B cell (primary cell): ENCODE data around the gene RPAP2. TPM values are rescaled to one million over a fixed set of nuclear protein-coding genes. Genes with fewer than 3 reads are reported as not detected.

Source experiments
- ATAC-seq: fragments of 200-7000 bp; cut with Tn5 transposase; one replicate; pipeline ENCODE4 v1.10.0; 2021; ENCODE audit warnings: low read depth, mild to moderate bottlenecking, moderate number of reproducible peaks, moderate library complexity
- CTCF ChIA-PET: fragments of 350-600 bp; sonication (Branson Sonifier 250); formaldehyde crosslinking; loops from one replicate; lab custom pipeline; 2021; ENCODE audit warnings: antibody characterized with exemption, inconsistent platforms; lab: Charles Lee
- POLR2A ChIA-PET: fragments of 350-600 bp; sonication (Branson Sonifier 250); formaldehyde crosslinking; loops from one replicate; lab custom pipeline; 2021; ENCODE audit warnings: antibody characterized with exemption; lab: Charles Lee
- DNase-seq: peaks from one replicate; pipeline ENCODE4 v3.0.0; 2013
- H2AFZ ChIP-seq: 2 replicates; pipeline ENCODE4 v1.6.1; 2012; ENCODE audit warnings: mild to moderate bottlenecking, low read depth, low read length; ENCODE audit not compliant: insufficient read depth, poor library complexity, severe bottlenecking
- H3K27ac ChIP-seq, 2 donors: 1 replicate in 1 of 2; 2 replicates in 1 of 2; pipeline ENCODE4 v1.5.1; 2012 to 2013; ENCODE audit warnings: low read length in 2 of 2, mild to moderate bottlenecking in 2 of 2, moderate library complexity in 1 of 2
- H3K27me3 ChIP-seq, 4 experiments: fragments of 200-600 bp in 1 of 4; sonication (generic) in 1 of 4; replicated peaks in 1 of 4; 1 replicate in 2 of 4; 2 replicates in 2 of 4; pipeline versions ENCODE4 v1.6.1 to v1.7.0; 2013 to 2016; ENCODE audit warnings: low read length in 3 of 4, mild to moderate bottlenecking in 2 of 4, mixed read lengths in 1 of 4, moderate library complexity in 1 of 4; ENCODE audit not compliant: insufficient read depth in 4 of 4, control insufficient read depth in 3 of 4; ENCODE audit errors: control extremely low read depth in 1 of 4
- H3K36me3 ChIP-seq, 2 experiments: replicated peaks in 1 of 2; 1 replicate in 1 of 2; 2 replicates in 1 of 2; pipeline versions ENCODE4 v1.6.1 to v1.7.1; 2013; ENCODE audit warnings: low read length in 1 of 2; ENCODE audit not compliant: insufficient read depth in 2 of 2, control insufficient read depth in 1 of 2; ENCODE audit errors: control extremely low read depth in 1 of 2, extremely low read depth in 1 of 2
- H3K4me1 ChIP-seq, 2 donors: fragments of 200-600 bp in 1 of 2; sonication (generic) in 1 of 2; 1 replicate in 1 of 2; 2 replicates in 1 of 2; pipeline versions ENCODE4 v1.5.1 to v1.6.1; 2013 to 2017; ENCODE audit warnings: low read length in 2 of 2; ENCODE audit not compliant: control insufficient read depth in 2 of 2, insufficient read depth in 2 of 2
- H3K4me2 ChIP-seq: replicated peaks from 2 replicates; pipeline ENCODE3; 2012; ENCODE audit warnings: mild to moderate bottlenecking, low read depth, low read length; ENCODE audit not compliant: poor library complexity, severe bottlenecking
- H3K4me3 ChIP-seq, 5 experiments: fragments of 200-600 bp in 1 of 5; sonication (generic) in 1 of 5; 1 replicate in 3 of 5; 2 replicates in 2 of 5; pipeline versions ENCODE4 v1.5.1 to v1.7.0; 2011 to 2016; ENCODE audit warnings: low read length in 4 of 5, mild to moderate bottlenecking in 4 of 5, low read depth in 2 of 5, control low read depth in 1 of 5, moderate library complexity in 1 of 5; ENCODE audit not compliant: insufficient read depth in 1 of 5; ENCODE audit errors: control extremely low read depth in 1 of 5, extremely low read depth in 1 of 5
- H3K79me2 ChIP-seq: fragments of 200-600 bp; sonication (generic); one replicate; pipeline ENCODE4 v1.6.0; 2016; ENCODE audit warnings: low read length; ENCODE audit not compliant: control insufficient read depth, insufficient read depth
- H3K9ac ChIP-seq: fragments of 200-600 bp; sonication (generic); 2 replicates; pipeline ENCODE4 v1.6.1; 2017; ENCODE audit warnings: mild to moderate bottlenecking, low read length, moderate library complexity
- H3K9me3 ChIP-seq, 3 donors: one replicate each; pipeline versions ENCODE4 v1.6.1 to v1.7.1; 2013; ENCODE audit warnings: low read length in 2 of 3; ENCODE audit not compliant: control insufficient read depth in 2 of 3, insufficient read depth in 1 of 3; ENCODE audit errors: control extremely low read depth in 1 of 3
- H4K20me1 ChIP-seq: 2 replicates; pipeline ENCODE4 v1.6.0; 2012; ENCODE audit warnings: mild to moderate bottlenecking, low read length; ENCODE audit not compliant: insufficient read depth, control insufficient read depth, poor library complexity, severe bottlenecking
- H3K27ac Mint-ChIP-seq: one replicate; pipeline ENCODE4 v1.8.0; 2021; ENCODE audit warnings: mixed read lengths
- H3K27me3 Mint-ChIP-seq: one replicate; pipeline ENCODE4 v1.8.0; 2021; ENCODE audit warnings: mixed read lengths
- H3K4me1 Mint-ChIP-seq: one replicate; pipeline ENCODE4 v1.8.0; 2021; ENCODE audit warnings: mixed read lengths
- H3K4me3 Mint-ChIP-seq: one replicate; pipeline ENCODE4 v1.8.0; 2021; ENCODE audit warnings: mixed read lengths
- H3K9me3 Mint-ChIP-seq: one replicate; pipeline ENCODE4 v1.8.0; 2022; ENCODE audit warnings: mixed read lengths; ENCODE audit not compliant: insufficient read depth
- CTCF ChIP-seq: fragments of 200-600 bp; IDR thresholded peaks from one replicate; pipeline ENCODE4 v1.8.0; 2022; ENCODE audit warnings: antibody characterized with exemption, mild to moderate bottlenecking
- EZH2 ChIP-seq: IDR thresholded peaks from 2 replicates; pipeline ENCODE4 v1.6.1; 2012; ENCODE audit warnings: borderline replicate concordance, low read depth, mild to moderate bottlenecking, moderate library complexity, low read length; ENCODE audit not compliant: insufficient read depth, poor library complexity, severe bottlenecking
- WGBS: methylation state at CpG from one replicate; pipeline ENCODE4 v1.1.5; 2013; ENCODE audit warnings: missing lambda C conversion rate; ENCODE audit not compliant: insufficient coverage; 5-methylcytosine and 5-hydroxymethylcytosine counted together
- intact Hi-C: fragments of 100-400 bp; cut with micrococcal nuclease; formaldehyde crosslinking; loops from one replicate; pipeline ENCODE4 v1.10.0; 2022
- polyA plus RNA-seq: library from polyadenylated mRNA; depleted of rRNA; stranded (reverse); fragments of >200 nt; gene quantifications from 2 replicates; pipeline ENCODE4 v1.2.3, GENCODE V29; 2012
- total RNA-seq, 2 donors: library from RNA; stranded (reverse); fragments of 120-200 nt in 1 of 2; gene quantifications; 1 replicate in 1 of 2; 2 replicates in 1 of 2; pipeline versions ENCODE4 v1.2.3 to v1.2.4, GENCODE V29; 2013 to 2022

Gene RPAP2
- total and polyA plus RNA-seq, 2 donors (not counting 1 experiment from before 2014, with no cell fraction given): 6.3 to 31.6 TPM

- DNase-seq: no peak
- no peaks in the 10 kb centered on the region for H3K79me2 ChIP-seq
- intact Hi-C loops: no loop called here
- H3K27me3 Mint-ChIP-seq: no peaks in the 10 kb centered on the region
- CTCF ChIA-PET: no interaction called here
- H3K9me3 ChIP-seq: no peaks in the 10 kb centered on the region
- TF ChIP-seq EZH2 (no peak), CTCF (no peak)
- H3K27ac ChIP-seq: no peak overlapping the region
- H3K27ac Mint-ChIP-seq: no peak overlapping the region
- POLR2A ChIA-PET: no interaction called here
- H3K4me1 ChIP-seq: no peaks in the 10 kb centered on the region
- H3K4me3 ChIP-seq: no peak overlapping the region
- no peak overlapping the region for H3K4me3 Mint-ChIP-seq
- no CpG with 5 or more reads among the region's 1 CpG for WGBS
- no peak overlapping the region for H3K9ac ChIP-seq
- no peak for ATAC-seq
- H3K27me3 ChIP-seq: no peaks in the 10 kb centered on the region
- no peaks in the 10 kb centered on the region for H3K9me3 Mint-ChIP-seq
- H3K4me2 ChIP-seq: no peak overlapping the region
- H2AFZ ChIP-seq: no peak overlapping the region
- H3K4me1 Mint-ChIP-seq: no peaks in the 10 kb centered on the region
- no peaks in the 10 kb centered on the region for H4K20me1 ChIP-seq
- peaks cover 5 to 9% of the 10 kb centered on the region in 2 experiments for H3K36me3 ChIP-seq
Observed at GRCh38 chr1:92340154-92340553, 41.3 kb downstream of the RPAP2 start.

- Histone ChIP-seq H3K4me2 (no peak overlapping the region), H3K9ac (no peak overlapping the region), H3K79me2 (no peaks in the 10 kb centered on the region), H4K20me1 (no peaks in the 10 kb centered on the region), H3K27me3 (no peaks in the 10 kb centered on the region), H3K4me3 (no peak overlapping the region), H2AFZ (no peak overlapping the region), H3K4me1 (no peaks in the 10 kb centered on the region), H3K27ac (no peak overlapping the region), H3K36me3 (peaks cover 2 to 13% of the 10 kb centered on the region in 2 experiments), H3K9me3 (no peaks in the 10 kb centered on the region)
- DNase-seq (no peak), ATAC-seq (no peak)
- WGBS: 100% methylated on average over 1 of the region's 1 CpG
- Mint-ChIP-seq H3K27ac (no peak overlapping the region), H3K4me1 (no peaks in the 10 kb centered on the region), H3K9me3 (no peaks in the 10 kb centered on the region), H3K27me3 (no peaks in the 10 kb centered on the region), H3K4me3 (no peak overlapping the region)
- intact Hi-C loops: no loop called here
- ChIA-PET CTCF (no interaction called here), POLR2A (no interaction called here)
- no peak for TF ChIP-seq EZH2
Observed at GRCh38 chr1:92342401-92342800, 43.5 kb downstream of the RPAP2 start.
